ENCODE results near the gene CDCA7L.
A peak's percentile ranks its signal among the peaks of the same experiment; 100 is the strongest.

Gene CDCA7L

GRCh38 chr7:21945454-21946221, at the start of gene CDCA7L:
Gene CDCA7L, minus strand, starts transcription at chr7:21945899. Its CDS starts 95 bp downstream, at chr7:21945804.
- peak; percentile 7 for DNase-seq (ENCODE audit: low spot score)

GRCh38 chr7:21986096-21986495, 40.4 kb upstream of the CDCA7L start:
- no peak for DNase-seq (ENCODE audit: low spot score)

GRCh38 chr7:21984042-21984441, 38.3 kb upstream of the CDCA7L start:
- DNase-seq (ENCODE audit: low spot score), result no peak

GRCh38 chr7:21983056-21983455, 37.4 kb upstream of the CDCA7L start:
- no peak for DNase-seq (ENCODE audit: low spot score)

- DNase-seq (ENCODE audit: low spot score), result no peak
These were observed 35.8 kb upstream of the CDCA7L start for GRCh38 chr7:21981524-21981923.

- no peak for DNase-seq (ENCODE audit: low spot score)
These were observed 35.3 kb upstream of the CDCA7L start for GRCh38 chr7:21980926-21981500.

- no peak for DNase-seq (ENCODE audit: low spot score)
These were observed 26.7 kb upstream of the CDCA7L start for GRCh38 chr7:21972397-21972784.

- no peak for DNase-seq (ENCODE audit: low spot score)
These were observed 26.2 kb upstream of the CDCA7L start for GRCh38 chr7:21971780-21972396.

- DNase-seq (ENCODE audit: low spot score), result no peak
These were observed 24.1 kb upstream of the CDCA7L start for GRCh38 chr7:21969822-21970221.

- DNase-seq (ENCODE audit: low spot score), result peak; percentile 34
These were observed 21.9 kb upstream of the CDCA7L start for GRCh38 chr7:21967598-21968003.

- DNase-seq (ENCODE audit: low spot score), result no peak
These were observed 20.6 kb upstream of the CDCA7L start for GRCh38 chr7:21966271-21966670.

GRCh38 chr7:21965291-21965690, 19.6 kb upstream of the CDCA7L start:
- no peak for DNase-seq (ENCODE audit: low spot score)

GRCh38 chr7:21962677-21963076, 17.0 kb upstream of the CDCA7L start:
- DNase-seq (ENCODE audit: low spot score), result no peak

GRCh38 chr7:21960922-21961321, 15.2 kb upstream of the CDCA7L start:
- no peak for DNase-seq (ENCODE audit: low spot score)

- DNase-seq (ENCODE audit: low spot score), result no peak
These were observed 13.7 kb upstream of the CDCA7L start for GRCh38 chr7:21959387-21959776.

GRCh38 chr7:21953781-21954180, 8.1 kb upstream of the CDCA7L start:
- DNase-seq (ENCODE audit: low spot score), result no peak

- DNase-seq (ENCODE audit: low spot score), result no peak
These were observed 3.3 kb upstream of the CDCA7L start for GRCh38 chr7:21948887-21949540.

- no peak for DNase-seq (ENCODE audit: low spot score)
These were observed 2.7 kb upstream of the CDCA7L start for GRCh38 chr7:21948364-21948763.

GRCh38 chr7:21947946-21948345, 2.2 kb upstream of the CDCA7L start:
- no peak for DNase-seq (ENCODE audit: low spot score)

- DNase-seq (ENCODE audit: low spot score), result no peak
These were observed 1.4 kb upstream of the CDCA7L start for GRCh38 chr7:21947056-21947455.

GRCh38 chr7:21946222-21946709, 567 bp upstream of the CDCA7L start:
- DNase-seq (ENCODE audit: low spot score), result no peak

- no peak for DNase-seq (ENCODE audit: low spot score)
These were observed 864 bp downstream of the CDCA7L start for GRCh38 chr7:21944616-21945453.

Measured in CD4-positive, alpha-beta T cell treated with Interleukin-15 for 4 hours (primary cell).